Measurements from ENCODE around the gene UNC13A. TPM values are rescaled to one million over a fixed set of nuclear protein-coding genes. Genes with fewer than 3 reads are reported as not detected.

The UNC13A gene
- total RNA-seq, 6 experiments from 2014 or later = 0.02 TPM; not detected in 5

- H3K4me1 ChIP-seq = no peaks in the 10 kb centered on the region
- intact Hi-C loops (cut with DNase I) = no loop called here
- no peak for TF ChIP-seq POLR2A (IDR thresholded peaks at IDR 0.05)
- TF ChIP-seq CTCF (IDR thresholded peaks at IDR 0.05) = no peak
- no peaks in the 10 kb centered on the region for H3K36me3 ChIP-seq
- H3K4me3 ChIP-seq = no peak overlapping the region
- peaks cover 0 to 11% of the 10 kb centered on the region in 2 donors for H3K27me3 ChIP-seq
- no peaks in the 10 kb centered on the region for H3K9me3 ChIP-seq
- DNase-seq (no peak), ATAC-seq (no peak)
- WGBS (ENCODE audit: insufficient coverage, low coverage, low lambda C conversion rate, missing lambda C conversion rate) = 57% methylated on average over 4 of the region's 4 CpGs
- H3K27ac ChIP-seq = no peak overlapping the region
Observed at GRCh38 chr19:17684256-17684655, 3.9 kb downstream of the UNC13A start.

- H3K4me3 ChIP-seq = no peak overlapping the region
- H3K9me3 ChIP-seq = no peaks in the 10 kb centered on the region
- no peaks in the 10 kb centered on the region for H3K4me1 ChIP-seq
- intact Hi-C loops (cut with DNase I) = no loop called here
- TF ChIP-seq CTCF (IDR thresholded peaks at IDR 0.05) = no peak
- no peak for TF ChIP-seq POLR2A (IDR thresholded peaks at IDR 0.05)
- H3K27me3 ChIP-seq = peaks cover 0 to 3% of the 10 kb centered on the region in 2 donors
- no peaks in the 10 kb centered on the region for H3K36me3 ChIP-seq
- DNase-seq (no peak), ATAC-seq (no peak)
- no peak overlapping the region for H3K27ac ChIP-seq
- 59% methylated on average over 4 of the region's 4 CpGs for WGBS (ENCODE audit: insufficient coverage, low coverage, low lambda C conversion rate, missing lambda C conversion rate)
Observed at GRCh38 chr19:17683078-17683477, 5.1 kb downstream of the UNC13A start.

- DNase-seq (no peak), ATAC-seq (no peak)
- Histone ChIP-seq H3K4me1 (no peaks in the 10 kb centered on the region), H3K9me3 (no peaks in the 10 kb centered on the region), H3K4me3 (no peak overlapping the region), H3K36me3 (no peaks in the 10 kb centered on the region), H3K27me3 (no peaks in the 10 kb centered on the region), H3K27ac (no peak overlapping the region)
- intact Hi-C loops (cut with DNase I) = no loop called here
- WGBS (ENCODE audit: insufficient coverage, low coverage, low lambda C conversion rate, missing lambda C conversion rate) = 43% methylated on average over 3 of the region's 5 CpGs
- no peak for TF ChIP-seq CTCF (IDR thresholded peaks at IDR 0.05)
- no peak for TF ChIP-seq POLR2A (IDR thresholded peaks at IDR 0.05)
Observed at GRCh38 chr19:17682273-17682672, 5.9 kb downstream of the UNC13A start.

- no peaks in the 10 kb centered on the region for H3K27me3 ChIP-seq
- H3K4me3 ChIP-seq = no peak overlapping the region
- DNase-seq (peak in 1 of 3 donors; percentile 37), ATAC-seq (no peak)
- no peaks in the 10 kb centered on the region for H3K9me3 ChIP-seq
- TF ChIP-seq POLR2A (IDR thresholded peaks at IDR 0.05) (no peak), CTCF (IDR thresholded peaks at IDR 0.05) (no peak)
- H3K4me1 ChIP-seq = no peaks in the 10 kb centered on the region
- intact Hi-C loops (cut with DNase I) = no loop called here
- H3K36me3 ChIP-seq = no peaks in the 10 kb centered on the region
- H3K27ac ChIP-seq = no peak overlapping the region
- 47% methylated on average over 19 of the region's 25 CpGs for WGBS (ENCODE audit: insufficient coverage, low coverage, low lambda C conversion rate, missing lambda C conversion rate)
Observed at GRCh38 chr19:17681505-17682125, 6.5 kb downstream of the UNC13A start.
